NOMO-1 (cell line): ENCODE results near the gene USP54.

Source experiments
- DNase-seq, 2 experiments: peaks; one replicate each; lab custom pipeline; 2025; ENCODE audit not compliant: unreplicated experiment in 2 of 2; lab: John Stamatoyannopoulos, UW

Gene USP54

GRCh38 chr10:73480158-73480557, 111.0 kb downstream of the USP54 start:
- DNase-seq = no peak

- DNase-seq = no peak
Measured at GRCh38 chr10:73478636-73479035, 112.5 kb downstream of the USP54 start.

- no peak for DNase-seq
Measured at GRCh38 chr10:73471226-73471625, 119.9 kb downstream of the USP54 start.

- no peak for DNase-seq
Measured at GRCh38 chr10:73469579-73469978, 121.6 kb downstream of the USP54 start.

- DNase-seq = no peak
Measured at GRCh38 chr10:73467206-73467605, 123.9 kb downstream of the USP54 start.

GRCh38 chr10:73465978-73466726, 125.0 kb downstream of the USP54 start:
- no peak for DNase-seq

GRCh38 chr10:73460897-73461296, 130.2 kb downstream of the USP54 start:
- no peak for DNase-seq

GRCh38 chr10:73459683-73460314, 131.3 kb downstream of the USP54 start:
- DNase-seq = no peak

- DNase-seq = no peak
Measured at GRCh38 chr10:73456187-73456890, 134.8 kb downstream of the USP54 start.

GRCh38 chr10:73449113-73449512, 142.0 kb downstream of the USP54 start:
- DNase-seq = no peak

GRCh38 chr10:73448384-73448783, 142.8 kb downstream of the USP54 start:
- DNase-seq = no peak
